HG03565 (cell line): Measurements from ENCODE around the gene NPSR1.
"Not testable (repeated sequence)": the region's sequence is repeated elsewhere in the genome, so short reads cannot be mapped to it uniquely, and the experiment has no call there.

Source experiments
- ATAC-seq: cut with Tn5 transposase; IDR thresholded peaks from one replicate; pipeline ENCODE4 v1.9.1; 2021; ENCODE audit warnings: mild to moderate bottlenecking, moderate library complexity; ENCODE audit not compliant: unreplicated experiment

NPSR1 gene

GRCh38 chr7:34657632-34658268, at the start of gene NPSR1:
NPSR1 (plus strand) TSS chr7:34658218; CDS start chr7:34658413, 195 bp downstream.
- no peak for ATAC-seq

- ATAC-seq = no peak
Measured at GRCh38 chr7:34612661-34613060, 45.4 kb upstream of the NPSR1 start.

GRCh38 chr7:34620425-34620824, 37.6 kb upstream of the NPSR1 start:
- no peak for ATAC-seq

GRCh38 chr7:34622182-34622581, 35.8 kb upstream of the NPSR1 start:
- no peak for ATAC-seq

GRCh38 chr7:34622771-34623250, 35.2 kb upstream of the NPSR1 start:
- ATAC-seq = no peak

GRCh38 chr7:34628618-34629017, 29.4 kb upstream of the NPSR1 start:
- not testable (repeated sequence) for ATAC-seq

- ATAC-seq = no peak
Measured at GRCh38 chr7:34652809-34653208, 5.2 kb upstream of the NPSR1 start.

GRCh38 chr7:34653787-34654186, 4.2 kb upstream of the NPSR1 start:
- ATAC-seq = no peak

- no peak for ATAC-seq
Measured at GRCh38 chr7:34655384-34655783, 2.6 kb upstream of the NPSR1 start.

GRCh38 chr7:34656041-34656440, 2.0 kb upstream of the NPSR1 start:
- ATAC-seq = no peak

- ATAC-seq = no peak
Measured at GRCh38 chr7:34659472-34660075, 1.6 kb downstream of the NPSR1 start.

- ATAC-seq = no peak
Measured at GRCh38 chr7:34662058-34662708, 4.2 kb downstream of the NPSR1 start.

- no peak for ATAC-seq
Measured at GRCh38 chr7:34664755-34665154, 6.7 kb downstream of the NPSR1 start.

- ATAC-seq = no peak
Measured at GRCh38 chr7:34672430-34672829, 14.4 kb downstream of the NPSR1 start.

- ATAC-seq = no peak
Measured at GRCh38 chr7:34673066-34673465, 15.0 kb downstream of the NPSR1 start.

GRCh38 chr7:34675749-34676374, 17.8 kb downstream of the NPSR1 start:
- peak; percentile 49 for ATAC-seq

GRCh38 chr7:34677491-34677890, 19.5 kb downstream of the NPSR1 start:
- no peak for ATAC-seq

- no peak for ATAC-seq
Measured at GRCh38 chr7:34687529-34687928, 29.5 kb downstream of the NPSR1 start.

GRCh38 chr7:34696415-34696814, 38.4 kb downstream of the NPSR1 start:
- ATAC-seq = no peak

- ATAC-seq = no peak
Measured at GRCh38 chr7:34709771-34710170, 51.8 kb downstream of the NPSR1 start.

- ATAC-seq = no peak
Measured at GRCh38 chr7:34718867-34719266, 60.8 kb downstream of the NPSR1 start.

- ATAC-seq = no peak
Measured at GRCh38 chr7:34719636-34720035, 61.6 kb downstream of the NPSR1 start.
